Ishikawa (cell line): Measurements from ENCODE around the gene ZFAND2B.

Source experiments
- CEBPB ChIP-seq: IDR thresholded peaks from 2 replicates; pipeline ENCODE4 v1.6.1; 2012
- CREB1 ChIP-seq: IDR thresholded peaks from 2 replicates; pipeline ENCODE4 v1.6.1; 2012; ENCODE audit warnings: low read depth
- EGR1 ChIP-seq: IDR thresholded peaks from 2 replicates; pipeline ENCODE4 v1.6.1; 2012
- EP300 ChIP-seq: IDR thresholded peaks from 2 replicates; pipeline ENCODE4 v1.6.1; 2012; ENCODE audit warnings: borderline replicate concordance
- FOXM1 ChIP-seq: IDR thresholded peaks from 2 replicates; pipeline ENCODE4 v1.6.1; 2012; ENCODE audit warnings: low read depth, borderline replicate concordance
- MAX ChIP-seq: IDR thresholded peaks from 2 replicates; pipeline ENCODE4 v1.6.1; 2012
- NFIC ChIP-seq: IDR thresholded peaks from 2 replicates; pipeline ENCODE4 v1.6.1; 2012
- RAD21 ChIP-seq: IDR thresholded peaks from 2 replicates; pipeline ENCODE4 v1.6.1; 2012; ENCODE audit warnings: low read depth
- REST ChIP-seq: IDR thresholded peaks from 2 replicates; pipeline ENCODE4 v1.6.1; 2012; ENCODE audit warnings: low read depth, mild to moderate bottlenecking
- TAF1 ChIP-seq: IDR thresholded peaks from 2 replicates; pipeline ENCODE4 v1.6.1; 2012; ENCODE audit warnings: low read depth, mild to moderate bottlenecking
- TCF12 ChIP-seq: IDR thresholded peaks from 2 replicates; pipeline ENCODE4 v1.6.1; 2012; ENCODE audit warnings: low read depth
- TEAD4 ChIP-seq: IDR thresholded peaks from 2 replicates; pipeline ENCODE4 v1.6.1; 2012
- YY1 ChIP-seq: IDR thresholded peaks from 2 replicates; pipeline ENCODE4 v1.6.1; 2012; ENCODE audit warnings: low read depth
- ZBTB7A ChIP-seq: IDR thresholded peaks from 2 replicates; pipeline ENCODE4 v1.6.1; 2012; ENCODE audit warnings: low read depth
- TF ChIP-seq, protein P1 (sequence below): IDR thresholded peaks from 2 replicates; pipeline ENCODE4 v1.6.1; 2012

Gene ZFAND2B

GRCh38 chr2:219177552-219178376, 28.8 kb upstream of the ZFAND2B start, which contains the start of gene RETREG2:
TSS of gene RETREG2 (plus strand) at chr2:219178275. CDS start at chr2:219178353, 78 bp downstream.
- TF ChIP-seq FOXM1 (no peak), RAD21 (peak; percentile 1; the same call in 1 of the 2 replicates), YY1 (no peak), NFIC (no peak), TEAD4 (0 out of 2 replicates have a peak, but pooled peaks have one; percentile 3), CEBPB (peak; percentile 67; the same call in 1 of the 2 replicates), TAF1 (peak; percentile 71), CREB1 (0 out of 2 replicates have a peak, but pooled peaks have one; percentile 19), MAX (peak; percentile 69), TCF12 (peak; percentile 50; the same call in 1 of the 2 replicates), ZBTB7A (no peak; the same call in 1 of the 2 replicates)
- TF ChIP-seq, protein P1, sequence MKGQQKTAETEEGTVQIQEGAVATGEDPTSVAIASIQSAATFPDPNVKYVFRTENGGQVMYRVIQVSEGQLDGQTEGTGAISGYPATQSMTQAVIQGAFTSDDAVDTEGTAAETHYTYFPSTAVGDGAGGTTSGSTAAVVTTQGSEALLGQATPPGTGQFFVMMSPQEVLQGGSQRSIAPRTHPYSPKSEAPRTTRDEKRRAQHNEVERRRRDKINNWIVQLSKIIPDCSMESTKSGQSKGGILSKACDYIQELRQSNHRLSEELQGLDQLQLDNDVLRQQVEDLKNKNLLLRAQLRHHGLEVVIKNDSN, result peak; percentile 98

DNA sequence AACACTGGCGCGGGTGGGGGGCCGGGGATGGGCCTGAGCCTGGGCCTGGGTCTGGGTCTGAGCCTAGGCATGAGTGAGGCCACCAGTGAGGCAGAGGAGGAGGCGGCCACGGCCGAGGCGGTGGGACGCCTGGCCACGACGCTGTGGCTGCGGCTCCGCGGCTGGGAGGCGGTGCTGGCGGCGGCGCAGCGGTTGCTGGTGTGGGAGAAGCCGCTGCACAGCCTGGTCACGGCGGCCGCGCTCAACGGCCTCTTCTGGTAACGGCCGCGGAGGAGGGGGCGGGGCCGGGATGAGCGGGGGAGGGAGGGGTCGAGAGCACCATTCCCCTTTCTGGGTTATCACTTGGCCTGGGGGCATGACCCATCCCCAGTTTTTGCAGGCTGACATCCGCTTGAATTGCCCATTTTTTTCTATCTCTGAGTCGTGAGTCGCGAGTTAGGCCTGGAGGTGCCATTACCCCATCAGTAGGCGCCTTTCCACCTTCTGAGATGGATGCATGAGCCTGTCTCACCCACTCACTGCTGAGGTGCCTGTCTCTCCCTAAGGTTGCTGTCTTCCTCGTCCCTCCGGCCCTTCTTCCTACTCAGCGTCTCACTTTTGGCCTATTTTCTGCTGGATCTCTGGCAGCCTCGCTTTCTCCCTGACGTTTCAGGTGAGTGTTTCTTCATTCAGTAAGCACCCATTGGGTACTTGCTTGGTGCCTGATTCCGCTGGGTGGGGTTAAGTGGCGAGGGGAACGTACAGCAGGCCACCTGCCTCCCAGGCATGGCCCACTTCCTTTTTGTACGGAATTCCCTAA, 28.0 kb upstream of the ZFAND2B start:
- TF ChIP-seq NFIC (no peak), TAF1 (no peak), CREB1 (no peak), FOXM1 (no peak), ZBTB7A (no peak), EP300 (no peak), TEAD4 (no peak), CEBPB (no peak), MAX (no peak; the same call in 1 of the 2 replicates), RAD21 (no peak), TCF12 (no peak), YY1 (no peak), EGR1 (no peak), REST (no peak)
- TF ChIP-seq, protein P1, result no peak

- no peak for TF ChIP-seq TEAD4
- no peak for TF ChIP-seq NFIC
- no peak for TF ChIP-seq FOXM1
Measured at GRCh38 chr2:219179601-219180465, 26.7 kb upstream of the ZFAND2B start.

GRCh38 chr2:219180961-219181360, 25.6 kb upstream of the ZFAND2B start:
- no peak for TF ChIP-seq TCF12
- TF ChIP-seq EP300, result no peak
- TF ChIP-seq, protein P1, result no peak
- no peak for TF ChIP-seq TAF1
- TF ChIP-seq FOXM1, result no peak

GRCh38 chr2:219181531-219181930, 25.1 kb upstream of the ZFAND2B start:
- TF ChIP-seq YY1 (no peak), TEAD4 (no peak), FOXM1 (no peak), EP300 (no peak), CREB1 (no peak), RAD21 (no peak), CEBPB (no peak), ZBTB7A (no peak), TCF12 (no peak), NFIC (no peak), MAX (no peak), TAF1 (no peak)
